WI38 (cell line): ENCODE measurements around the gene AHCTF1.

Experiments
- H3K4me3 ChIP-seq: 2 replicates; pipeline ENCODE4 v1.5.1; 2011; ENCODE audit warnings: low read depth, mild to moderate bottlenecking, control low read depth, low read length
- TF ChIP-seq, protein P1 (sequence below): IDR thresholded peaks from 2 replicates; pipeline ENCODE4 v1.5.1; 2012; ENCODE audit warnings: low read depth, mild to moderate bottlenecking, control low read depth, low read length

Gene AHCTF1, protein sequence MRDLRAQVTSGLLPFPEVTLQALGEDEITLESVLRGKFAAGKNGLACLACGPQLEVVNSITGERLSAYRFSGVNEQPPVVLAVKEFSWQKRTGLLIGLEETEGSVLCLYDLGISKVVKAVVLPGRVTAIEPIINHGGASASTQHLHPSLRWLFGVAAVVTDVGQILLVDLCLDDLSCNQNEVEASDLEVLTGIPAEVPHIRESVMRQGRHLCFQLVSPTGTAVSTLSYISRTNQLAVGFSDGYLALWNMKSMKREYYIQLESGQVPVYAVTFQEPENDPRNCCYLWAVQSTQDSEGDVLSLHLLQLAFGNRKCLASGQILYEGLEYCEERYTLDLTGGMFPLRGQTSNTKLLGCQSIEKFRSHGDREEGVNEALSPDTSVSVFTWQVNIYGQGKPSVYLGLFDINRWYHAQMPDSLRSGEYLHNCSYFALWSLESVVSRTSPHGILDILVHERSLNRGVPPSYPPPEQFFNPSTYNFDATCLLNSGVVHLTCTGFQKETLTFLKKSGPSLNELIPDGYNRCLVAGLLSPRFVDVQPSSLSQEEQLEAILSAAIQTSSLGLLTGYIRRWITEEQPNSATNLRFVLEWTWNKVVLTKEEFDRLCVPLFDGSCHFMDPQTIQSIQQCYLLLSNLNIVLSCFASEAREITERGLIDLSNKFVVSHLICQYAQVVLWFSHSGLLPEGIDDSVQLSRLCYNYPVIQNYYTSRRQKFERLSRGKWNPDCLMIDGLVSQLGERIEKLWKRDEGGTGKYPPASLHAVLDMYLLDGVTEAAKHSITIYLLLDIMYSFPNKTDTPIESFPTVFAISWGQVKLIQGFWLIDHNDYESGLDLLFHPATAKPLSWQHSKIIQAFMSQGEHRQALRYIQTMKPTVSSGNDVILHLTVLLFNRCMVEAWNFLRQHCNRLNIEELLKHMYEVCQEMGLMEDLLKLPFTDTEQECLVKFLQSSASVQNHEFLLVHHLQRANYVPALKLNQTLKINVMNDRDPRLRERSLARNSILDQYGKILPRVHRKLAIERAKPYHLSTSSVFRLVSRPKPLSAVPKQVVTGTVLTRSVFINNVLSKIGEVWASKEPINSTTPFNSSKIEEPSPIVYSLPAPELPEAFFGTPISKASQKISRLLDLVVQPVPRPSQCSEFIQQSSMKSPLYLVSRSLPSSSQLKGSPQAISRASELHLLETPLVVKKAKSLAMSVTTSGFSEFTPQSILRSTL (N-terminal part only)

DNA sequence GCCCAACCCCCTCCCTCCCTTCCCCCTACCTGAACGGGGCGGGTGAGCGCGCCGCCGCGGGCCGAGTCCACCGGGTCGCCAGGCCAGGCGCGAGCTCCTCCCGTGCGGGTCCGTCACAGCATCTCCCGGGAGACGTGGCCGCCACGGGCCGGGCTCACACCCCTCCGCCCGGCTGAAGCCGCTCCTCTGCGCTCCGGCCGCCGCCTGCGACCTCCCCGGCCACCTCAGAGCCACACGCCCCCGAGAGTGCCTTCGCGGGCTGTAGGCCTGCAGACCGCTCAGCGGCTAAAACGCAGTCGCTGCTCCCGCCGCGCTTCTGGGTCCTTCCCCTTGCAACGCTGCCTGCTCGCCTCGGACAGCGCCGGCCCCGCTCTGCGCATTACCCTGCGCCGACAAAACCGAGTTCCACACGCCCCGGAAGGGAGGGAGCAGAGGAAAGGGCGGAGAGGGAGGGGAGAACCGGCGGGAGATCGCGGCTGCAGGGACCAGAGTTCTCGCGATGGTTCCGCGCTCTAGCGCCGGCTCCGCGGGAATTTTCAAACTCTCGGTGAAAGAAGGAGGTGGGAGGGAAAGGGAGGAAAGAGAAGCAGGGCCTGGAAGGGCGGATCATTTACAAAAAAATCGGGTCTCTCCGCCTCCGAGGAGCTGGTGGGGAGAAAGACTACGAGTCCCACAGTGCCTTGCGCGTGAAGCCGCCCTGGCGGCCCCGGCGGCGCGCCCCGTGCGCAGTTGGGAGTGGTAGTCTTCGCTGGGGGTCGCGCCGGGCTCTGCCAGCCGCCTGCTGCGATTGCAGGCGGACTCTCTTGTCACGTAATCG is at the start of gene AHCTF1:
TSS of gene AHCTF1 (minus strand) at position 400 of the 817 bp plus-strand sequence. CDS start 13,578 bp downstream, outside the sequence.
- peak within 1 kb of the TSS; percentile 74 for H3K4me3 ChIP-seq
- TF ChIP-seq, protein P1, sequence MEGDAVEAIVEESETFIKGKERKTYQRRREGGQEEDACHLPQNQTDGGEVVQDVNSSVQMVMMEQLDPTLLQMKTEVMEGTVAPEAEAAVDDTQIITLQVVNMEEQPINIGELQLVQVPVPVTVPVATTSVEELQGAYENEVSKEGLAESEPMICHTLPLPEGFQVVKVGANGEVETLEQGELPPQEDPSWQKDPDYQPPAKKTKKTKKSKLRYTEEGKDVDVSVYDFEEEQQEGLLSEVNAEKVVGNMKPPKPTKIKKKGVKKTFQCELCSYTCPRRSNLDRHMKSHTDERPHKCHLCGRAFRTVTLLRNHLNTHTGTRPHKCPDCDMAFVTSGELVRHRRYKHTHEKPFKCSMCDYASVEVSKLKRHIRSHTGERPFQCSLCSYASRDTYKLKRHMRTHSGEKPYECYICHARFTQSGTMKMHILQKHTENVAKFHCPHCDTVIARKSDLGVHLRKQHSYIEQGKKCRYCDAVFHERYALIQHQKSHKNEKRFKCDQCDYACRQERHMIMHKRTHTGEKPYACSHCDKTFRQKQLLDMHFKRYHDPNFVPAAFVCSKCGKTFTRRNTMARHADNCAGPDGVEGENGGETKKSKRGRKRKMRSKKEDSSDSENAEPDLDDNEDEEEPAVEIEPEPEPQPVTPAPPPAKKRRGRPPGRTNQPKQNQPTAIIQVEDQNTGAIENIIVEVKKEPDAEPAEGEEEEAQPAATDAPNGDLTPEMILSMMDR, result no peak

DNA sequence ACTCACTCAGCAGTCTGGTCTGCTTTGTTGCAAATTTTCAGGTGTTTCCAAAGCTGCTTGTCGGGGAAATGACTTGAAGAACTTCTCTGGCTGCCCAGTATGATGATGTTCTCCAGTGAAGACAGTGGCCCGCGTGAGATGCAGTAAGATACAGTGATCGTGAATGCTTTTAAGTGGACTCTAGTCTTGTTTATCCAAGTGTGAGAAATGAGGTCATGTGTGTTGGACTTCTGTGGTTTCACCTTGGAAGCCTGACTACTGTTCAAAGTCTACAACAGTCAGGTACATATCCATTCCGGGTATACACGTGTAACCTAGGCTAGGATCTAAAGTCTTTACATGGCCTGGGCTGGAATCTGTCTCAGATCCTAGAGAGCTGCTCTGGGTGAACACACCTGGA is 47.0 kb upstream of the AHCTF1 start:
- H3K4me3 ChIP-seq, result no peak overlapping the region
- TF ChIP-seq, protein P1, result no peak

DNA sequence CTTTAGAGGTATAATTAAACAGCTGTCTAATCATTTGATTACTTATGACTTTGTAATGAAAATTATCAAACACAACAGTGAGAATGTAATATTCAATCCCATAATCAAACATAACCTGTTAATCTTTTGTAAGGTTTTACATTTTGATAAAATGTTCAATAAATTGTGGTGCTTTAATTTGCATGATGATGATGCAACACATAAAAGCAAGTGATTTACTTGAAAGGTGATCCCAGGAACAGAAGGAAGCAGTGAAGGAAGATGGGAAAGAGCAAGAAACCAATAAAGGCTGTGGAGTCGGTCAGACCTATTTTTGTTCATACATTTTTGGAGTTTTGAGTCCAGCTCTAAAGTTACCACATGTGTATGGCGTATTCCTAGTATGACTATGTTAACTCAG is 46.5 kb upstream of the AHCTF1 start:
- TF ChIP-seq, protein P1, result no peak
- H3K4me3 ChIP-seq, result no peak overlapping the region

DNA sequence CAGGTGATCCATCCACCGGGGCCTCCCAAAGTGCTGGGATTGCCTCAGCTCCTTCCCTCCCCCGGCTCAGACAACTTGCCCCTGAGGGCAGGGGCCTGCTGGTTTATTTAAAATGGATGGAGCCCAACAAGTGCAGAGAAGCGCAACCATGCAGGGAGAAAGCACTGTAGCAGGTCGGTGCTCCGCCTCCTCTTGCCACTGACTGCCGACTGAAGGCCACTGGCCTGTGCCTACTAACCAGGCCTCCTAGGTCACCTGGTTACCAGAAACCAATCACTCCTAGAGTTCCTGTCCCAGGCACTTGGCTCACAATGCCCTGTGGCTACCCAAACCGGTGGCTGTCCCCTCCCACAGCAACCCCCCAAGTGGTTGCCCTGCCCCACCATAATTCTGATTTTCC is 40.2 kb upstream of the AHCTF1 start:
- no peak overlapping the region for H3K4me3 ChIP-seq
- TF ChIP-seq, protein P1, result no peak

DNA sequence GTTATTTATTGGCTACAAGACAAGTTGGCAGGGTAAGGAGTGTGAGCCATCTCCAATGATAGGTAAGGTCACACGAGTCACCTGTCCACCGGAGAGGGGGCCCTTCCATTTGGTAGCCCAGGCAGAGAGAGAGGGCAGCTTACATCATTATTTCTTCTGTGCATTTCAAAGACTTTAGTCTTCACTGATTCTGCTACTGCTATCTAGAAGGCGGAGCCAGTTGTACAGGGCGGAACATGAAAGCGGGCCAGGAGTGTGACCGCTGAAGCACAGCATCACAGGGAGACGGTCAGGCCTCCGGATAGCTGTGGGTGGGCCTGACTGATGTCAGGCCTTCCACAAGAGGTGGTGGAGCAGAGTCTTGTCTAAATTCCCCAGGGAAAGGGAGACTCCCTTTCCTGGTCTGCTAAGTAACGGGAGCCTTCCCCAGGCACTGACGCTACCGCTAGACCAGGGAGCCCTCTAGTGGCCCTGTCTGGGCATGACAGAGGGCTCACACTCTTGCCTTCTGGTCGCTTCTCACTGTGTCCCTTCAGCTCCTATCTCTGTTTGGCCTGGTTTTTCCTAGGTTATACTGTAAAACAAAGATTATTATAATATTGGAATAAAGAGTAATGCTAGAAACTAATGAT is 39.5 kb upstream of the AHCTF1 start:
- TF ChIP-seq, protein P1, result peak; percentile 71
- H3K4me3 ChIP-seq, result no peak overlapping the region

DNA sequence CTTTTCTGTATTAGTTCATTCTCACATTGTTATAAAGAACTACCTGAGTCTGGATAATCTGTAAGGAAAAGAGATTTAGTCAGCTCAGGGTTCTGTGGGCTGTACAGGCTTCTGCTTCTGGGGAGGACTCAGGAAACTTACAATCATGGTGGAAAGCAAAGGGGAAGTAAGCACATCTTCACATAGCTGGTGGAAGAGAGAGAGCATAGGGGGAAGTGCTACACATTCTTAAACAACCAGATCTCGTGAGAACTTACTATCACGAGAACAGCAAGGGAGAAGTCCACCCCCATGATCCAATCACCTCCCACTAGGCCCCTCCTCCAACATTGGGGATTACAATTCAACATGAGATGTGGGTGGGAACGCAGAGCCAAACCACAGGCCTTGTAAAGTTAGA is 37.9 kb upstream of the AHCTF1 start:
- no peak overlapping the region for H3K4me3 ChIP-seq
- TF ChIP-seq, protein P1, result no peak
